Measurements from ENCODE around the gene TUBB4B.

The TUBB4B gene

GRCh38 chr9:137273095-137273490 lies 32.0 kb downstream of the TUBB4B start:
- DNase-seq: no peak

GRCh38 chr9:137273611-137274320 lies 32.7 kb downstream of the TUBB4B start:
- DNase-seq: no peak

GRCh38 chr9:137275203-137275587 lies 34.1 kb downstream of the TUBB4B start:
- no peak for DNase-seq

GRCh38 chr9:137275588-137276472 lies 34.7 kb downstream of the TUBB4B start:
- no peak for DNase-seq

GRCh38 chr9:137276473-137277328 lies 35.6 kb downstream of the TUBB4B start:
- DNase-seq: no peak

- no peak for DNase-seq
Measured at GRCh38 chr9:137277329-137278041, 36.4 kb downstream of the TUBB4B start, which contains the start of gene TOR4A. Gene TOR4A (plus strand): TSS chr9:137277726. CDS start chr9:137278690, 964 bp downstream.

GRCh38 chr9:137278061-137278701 lies 37.1 kb downstream of the TUBB4B start:
- DNase-seq: no peak

GRCh38 chr9:137278721-137279711 lies 37.9 kb downstream of the TUBB4B start:
- DNase-seq: no peak

GRCh38 chr9:137279741-137280473 lies 38.8 kb downstream of the TUBB4B start:
- DNase-seq: no peak

GRCh38 chr9:137280474-137281344 lies 39.6 kb downstream of the TUBB4B start:
- no peak for DNase-seq

- DNase-seq: no peak
Measured at GRCh38 chr9:137281345-137282116, 40.4 kb downstream of the TUBB4B start.

GRCh38 chr9:137286975-137287383 lies 45.9 kb downstream of the TUBB4B start:
- no peak for DNase-seq

- DNase-seq: no peak
Measured at GRCh38 chr9:137293094-137293481, 52.0 kb downstream of the TUBB4B start.

All from central memory CD4-positive, alpha-beta T cell (primary cell).